Measurements from ENCODE around the gene SMAGP.

The SMAGP gene

DNA sequence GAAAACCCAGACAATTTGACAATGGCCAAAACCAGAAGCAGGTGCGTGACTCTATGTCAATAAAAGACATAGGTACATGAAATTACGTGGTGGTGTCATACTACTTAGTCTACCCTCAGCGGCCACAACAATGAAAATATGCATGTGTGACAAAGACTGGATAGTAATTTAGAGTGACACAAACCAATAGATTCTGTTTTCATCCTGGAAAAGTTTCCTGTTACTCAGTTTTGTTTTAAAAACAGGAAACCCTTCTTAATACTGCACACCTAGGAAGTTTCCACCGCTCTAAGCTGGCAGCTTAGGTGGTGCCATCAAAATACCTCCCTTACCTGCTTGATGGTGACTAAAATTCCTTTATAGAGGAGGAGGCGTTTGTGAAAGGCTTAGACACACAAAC, 67.5 kb downstream of the SMAGP start:
- TF ChIP-seq, protein P1, sequence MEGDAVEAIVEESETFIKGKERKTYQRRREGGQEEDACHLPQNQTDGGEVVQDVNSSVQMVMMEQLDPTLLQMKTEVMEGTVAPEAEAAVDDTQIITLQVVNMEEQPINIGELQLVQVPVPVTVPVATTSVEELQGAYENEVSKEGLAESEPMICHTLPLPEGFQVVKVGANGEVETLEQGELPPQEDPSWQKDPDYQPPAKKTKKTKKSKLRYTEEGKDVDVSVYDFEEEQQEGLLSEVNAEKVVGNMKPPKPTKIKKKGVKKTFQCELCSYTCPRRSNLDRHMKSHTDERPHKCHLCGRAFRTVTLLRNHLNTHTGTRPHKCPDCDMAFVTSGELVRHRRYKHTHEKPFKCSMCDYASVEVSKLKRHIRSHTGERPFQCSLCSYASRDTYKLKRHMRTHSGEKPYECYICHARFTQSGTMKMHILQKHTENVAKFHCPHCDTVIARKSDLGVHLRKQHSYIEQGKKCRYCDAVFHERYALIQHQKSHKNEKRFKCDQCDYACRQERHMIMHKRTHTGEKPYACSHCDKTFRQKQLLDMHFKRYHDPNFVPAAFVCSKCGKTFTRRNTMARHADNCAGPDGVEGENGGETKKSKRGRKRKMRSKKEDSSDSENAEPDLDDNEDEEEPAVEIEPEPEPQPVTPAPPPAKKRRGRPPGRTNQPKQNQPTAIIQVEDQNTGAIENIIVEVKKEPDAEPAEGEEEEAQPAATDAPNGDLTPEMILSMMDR (conservative IDR thresholded peaks at IDR 0.05) = no peak
- no peak overlapping the region for H3K27ac ChIP-seq

DNA sequence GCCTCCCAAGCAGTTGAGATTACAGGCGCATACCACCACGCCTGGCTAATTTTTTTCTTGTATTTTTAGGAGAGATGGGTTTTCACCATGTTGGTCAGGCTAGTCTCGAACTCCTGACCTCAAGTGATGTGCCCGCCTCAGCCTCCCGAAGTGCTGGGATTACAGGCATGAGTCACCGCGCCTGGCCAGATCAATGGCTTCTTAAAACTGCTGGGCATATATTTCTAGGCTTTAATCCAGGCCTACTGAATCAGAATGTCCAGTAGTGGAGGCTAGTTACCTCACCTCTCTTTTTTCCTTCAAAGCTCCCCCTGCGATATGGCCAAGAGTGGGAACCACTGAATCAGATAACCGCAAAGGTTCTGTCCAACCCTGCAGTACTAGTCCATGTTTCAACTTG, 69.4 kb downstream of the SMAGP start:
- TF ChIP-seq, protein P1 (conservative IDR thresholded peaks at IDR 0.05) = no peak
- H3K27ac ChIP-seq = no peak overlapping the region

DNA sequence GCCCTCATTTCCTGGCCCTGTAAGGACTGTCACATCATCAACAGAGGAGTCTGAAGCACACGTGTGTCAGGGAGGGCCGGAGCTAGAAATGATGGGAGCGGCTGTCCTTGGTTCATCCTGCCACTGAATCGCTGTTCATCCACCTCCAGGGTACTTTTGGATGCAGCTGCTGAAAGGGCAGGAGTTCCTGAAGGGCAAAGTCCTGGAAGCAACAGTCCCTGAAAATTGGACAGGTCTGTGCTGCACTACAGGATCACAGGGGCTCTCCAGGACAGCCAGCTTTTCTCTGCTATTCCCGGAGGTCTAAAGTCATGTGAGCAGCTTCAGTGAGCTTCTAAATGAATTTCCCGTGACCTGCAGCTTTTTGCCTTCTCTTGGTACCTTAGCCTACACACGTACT, 70.1 kb downstream of the SMAGP start:
- TF ChIP-seq, protein P1 (conservative IDR thresholded peaks at IDR 0.05) = no peak
- H3K27ac ChIP-seq = no peak overlapping the region

DNA sequence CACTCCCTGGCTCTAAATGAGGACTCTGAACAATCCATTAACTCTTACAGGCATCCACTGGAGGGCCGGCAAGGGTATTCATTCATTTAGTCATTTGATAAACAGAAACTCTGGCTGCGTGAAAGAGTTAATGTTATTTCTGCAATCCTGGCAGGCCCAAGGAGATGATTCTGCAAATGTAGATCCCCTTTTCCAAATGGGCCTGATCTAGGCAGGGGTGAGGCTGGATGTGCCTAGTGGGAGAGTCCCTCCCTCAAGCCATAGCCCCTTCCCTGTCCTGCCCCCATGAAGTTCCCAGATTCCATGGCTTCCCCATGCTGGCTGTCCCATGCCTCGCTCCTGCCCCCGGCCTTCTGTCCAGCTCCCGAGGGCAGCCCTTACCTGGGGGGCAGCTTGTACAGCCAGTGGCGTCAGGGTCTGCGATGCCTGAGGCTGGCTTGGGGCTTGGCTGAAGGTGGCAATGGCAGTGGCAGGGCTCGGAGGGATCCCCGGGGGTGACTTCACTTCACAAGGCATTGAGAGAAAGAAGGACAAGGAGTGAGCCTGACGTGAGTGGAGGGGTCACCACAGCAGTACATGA, 70.8 kb downstream of the SMAGP start:
- TF ChIP-seq, protein P1 (conservative IDR thresholded peaks at IDR 0.05) = no peak
- H3K27ac ChIP-seq = no peak overlapping the region

DNA sequence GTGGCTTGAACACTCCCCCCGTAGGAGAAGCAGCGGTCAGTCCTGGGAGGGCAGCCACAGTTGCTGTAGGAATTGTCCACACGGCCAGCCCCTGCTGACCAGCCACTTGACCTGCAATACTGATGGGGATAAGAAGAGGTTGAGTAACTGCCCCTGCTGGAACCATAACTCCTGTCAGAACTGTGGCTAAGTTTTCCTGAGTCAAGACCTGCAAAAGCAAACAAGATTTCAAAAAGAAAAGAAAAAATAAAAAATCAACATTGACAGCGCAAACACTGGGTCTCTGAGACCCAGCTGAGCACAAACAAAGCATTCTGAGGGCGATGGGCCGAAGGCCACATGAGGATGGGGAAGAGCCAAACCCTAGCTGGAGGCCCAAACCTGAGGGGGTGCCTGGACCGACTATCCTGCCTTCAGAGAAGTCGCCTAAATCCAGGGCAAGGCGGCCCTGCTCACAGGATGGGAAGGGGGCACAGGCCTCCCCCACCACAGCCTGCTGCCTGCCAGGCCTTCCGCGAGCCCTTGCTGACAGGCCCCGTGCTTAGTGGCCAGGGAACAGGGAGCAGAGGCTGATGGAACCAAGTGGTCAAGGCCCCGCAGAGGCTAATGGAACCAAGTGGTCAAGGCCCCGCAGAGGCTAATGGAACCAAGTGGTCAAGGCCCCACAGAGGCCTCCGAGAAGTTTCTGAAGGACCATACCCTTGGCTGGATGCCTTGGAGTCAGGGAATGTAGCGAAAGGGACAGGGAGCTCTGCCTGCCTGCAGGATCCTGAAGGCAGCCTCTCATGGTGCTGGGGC, 71.4 kb downstream of the SMAGP start:
- H3K27ac ChIP-seq = no peak overlapping the region
- TF ChIP-seq, protein P1 (conservative IDR thresholded peaks at IDR 0.05) = no peak

DNA sequence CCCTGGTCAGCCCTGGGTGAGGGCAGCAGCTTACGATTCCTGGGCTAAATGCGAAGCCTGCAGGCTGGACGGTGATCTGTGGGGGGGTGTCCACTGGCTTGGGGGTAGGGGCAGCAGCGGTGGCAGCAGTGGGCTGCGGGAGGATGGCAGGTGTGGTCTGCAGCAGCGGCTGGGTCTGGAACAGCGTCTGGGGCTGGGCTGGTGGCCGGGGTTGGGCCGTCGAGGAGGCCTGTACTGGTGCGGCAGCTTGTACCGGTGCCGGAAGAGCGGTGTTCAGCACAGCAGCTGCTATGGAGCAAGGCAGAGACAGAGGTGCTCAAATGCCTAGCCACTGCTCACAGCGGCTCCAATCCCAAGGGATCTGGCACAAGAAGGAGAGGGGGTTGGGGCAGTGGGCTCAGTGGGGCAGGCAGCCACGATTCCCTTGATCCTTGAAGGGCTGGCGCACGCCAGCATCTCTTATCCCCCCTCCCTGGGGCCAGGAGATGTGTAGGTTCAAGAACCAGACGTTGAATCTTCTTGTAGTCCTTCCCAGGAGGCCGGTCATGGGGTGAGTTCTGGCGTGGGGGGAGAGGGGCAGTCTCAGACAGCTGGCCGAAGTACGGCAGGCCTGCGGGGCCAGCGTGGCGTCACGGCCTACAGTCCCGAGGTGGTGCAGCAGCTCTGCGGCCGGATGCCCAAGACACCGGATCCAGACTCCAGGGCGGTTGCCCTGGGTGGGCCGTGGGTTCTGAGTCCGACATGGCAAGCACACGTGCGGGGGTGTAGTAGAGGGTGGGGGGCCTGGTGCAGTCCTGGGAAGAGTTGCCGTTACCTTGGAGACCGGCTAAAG, 72.3 kb downstream of the SMAGP start:
- H3K27ac ChIP-seq = no peak overlapping the region
- TF ChIP-seq, protein P1 (conservative IDR thresholded peaks at IDR 0.05) = no peak

DNA sequence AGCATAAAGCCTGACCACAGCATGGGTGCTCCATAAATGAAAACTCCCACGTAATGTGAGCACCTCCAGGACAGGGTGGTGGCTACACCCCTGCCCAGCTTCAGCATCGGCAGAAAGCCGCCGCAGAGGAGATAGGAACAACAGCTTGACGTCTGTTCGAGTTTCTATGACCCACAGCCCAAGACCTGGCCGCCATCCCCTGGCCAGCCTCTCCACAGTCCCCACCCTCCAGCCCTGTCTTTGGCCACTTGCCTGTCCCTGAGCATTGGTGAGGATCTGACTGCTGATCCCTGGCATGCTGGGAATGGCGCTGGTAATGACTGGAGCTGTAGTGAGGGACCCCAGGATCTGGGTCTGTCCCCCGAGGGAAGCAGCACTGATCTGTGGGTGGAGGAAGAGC, 73.7 kb downstream of the SMAGP start:
- no peak overlapping the region for H3K27ac ChIP-seq
- TF ChIP-seq, protein P1 (conservative IDR thresholded peaks at IDR 0.05) = no peak
